ENCODE data around the gene CYP46A1. TPM values are rescaled to one million over a fixed set of nuclear protein-coding genes. Genes with fewer than 3 reads are reported as not detected.
"Not testable (repeated sequence)": the region's sequence is repeated elsewhere in the genome, so short reads cannot be mapped to it uniquely, and the experiment has no call there.

The CYP46A1 gene
- total RNA-seq, 1 donor from 2014 or later: 2.1 TPM

- Histone ChIP-seq H3K27ac (ENCODE audit: low read depth, low read length) (peak overlapping the region; percentile 18), H3K9me3 (ENCODE audit: control insufficient read depth in 3 of 3, low read length in 3 of 3) (no peaks in the 10 kb centered on the region), H3K4me3 (ENCODE audit: low read length in 3 of 3) (peak overlapping the region in 1 of 3 donors; percentile 13), H3K27me3 (ENCODE audit: control insufficient read depth in 3 of 3, insufficient read depth in 3 of 3, low read length in 3 of 3) (no peaks in the 10 kb centered on the region), H3K4me1 (ENCODE audit: control insufficient read depth in 3 of 3, insufficient read depth in 3 of 3, low read length in 3 of 3) (peaks cover 33 to 56% (median 54%) of the 10 kb centered on the region in 3 donors), H3K36me3 (ENCODE audit: control insufficient read depth in 3 of 3, insufficient read depth in 3 of 3, low read length in 3 of 3) (no peaks in the 10 kb centered on the region), H3K9ac (ENCODE audit: low read depth in 1 of 3, low read length in 3 of 3) (peak overlapping the region in 1 of 3 donors; percentile 60)
Observed at GRCh38 chr14:99755629-99756603, 71.8 kb downstream of the CYP46A1 start.

- no peaks in the 10 kb centered on the region for H3K9me3 ChIP-seq (ENCODE audit: control insufficient read depth in 3 of 3, low read length in 3 of 3)
- H3K4me1 ChIP-seq (ENCODE audit: control insufficient read depth in 3 of 3, insufficient read depth in 3 of 3, low read length in 3 of 3): peaks cover 30 to 48% (median 48%) of the 10 kb centered on the region in 3 donors
- no peak overlapping the region for H3K4me3 ChIP-seq (ENCODE audit: low read length in 3 of 3)
- peak overlapping the region; percentile 18 for H3K27ac ChIP-seq (ENCODE audit: low read depth, low read length)
- no peaks in the 10 kb centered on the region for H3K36me3 ChIP-seq (ENCODE audit: control insufficient read depth in 3 of 3, insufficient read depth in 3 of 3, low read length in 3 of 3)
- no peaks in the 10 kb centered on the region for H3K27me3 ChIP-seq (ENCODE audit: control insufficient read depth in 3 of 3, insufficient read depth in 3 of 3, low read length in 3 of 3)
- peak overlapping the region in 1 of 3 donors; percentile 25 for H3K9ac ChIP-seq (ENCODE audit: low read depth in 1 of 3, low read length in 3 of 3)
Observed at GRCh38 chr14:99756796-99757195, 72.7 kb downstream of the CYP46A1 start.

- Histone ChIP-seq H3K4me1 (ENCODE audit: control insufficient read depth in 3 of 3, insufficient read depth in 3 of 3, low read length in 3 of 3) (peaks cover 23 to 44% (median 41%) of the 10 kb centered on the region in 3 donors), H3K9me3 (ENCODE audit: control insufficient read depth in 3 of 3, low read length in 3 of 3) (no peaks in the 10 kb centered on the region), H3K27ac (ENCODE audit: low read depth, low read length) (peak overlapping the region; percentile 23), H3K9ac (ENCODE audit: low read depth in 1 of 3, low read length in 3 of 3) (no peak overlapping the region), H3K27me3 (ENCODE audit: control insufficient read depth in 3 of 3, insufficient read depth in 3 of 3, low read length in 3 of 3) (no peaks in the 10 kb centered on the region), H3K36me3 (ENCODE audit: control insufficient read depth in 3 of 3, insufficient read depth in 3 of 3, low read length in 3 of 3) (no peaks in the 10 kb centered on the region), H3K4me3 (ENCODE audit: low read length in 3 of 3) (no peak overlapping the region)
Observed at GRCh38 chr14:99757331-99758070, 73.4 kb downstream of the CYP46A1 start.

- no peaks in the 10 kb centered on the region for H3K36me3 ChIP-seq (ENCODE audit: control insufficient read depth in 3 of 3, insufficient read depth in 3 of 3, low read length in 3 of 3)
- peak overlapping the region; percentile 23 for H3K27ac ChIP-seq (ENCODE audit: low read depth, low read length)
- peaks cover 22 to 40% (median 39%) of the 10 kb centered on the region in 3 donors for H3K4me1 ChIP-seq (ENCODE audit: control insufficient read depth in 3 of 3, insufficient read depth in 3 of 3, low read length in 3 of 3)
- no peak overlapping the region for H3K4me3 ChIP-seq (ENCODE audit: low read length in 3 of 3)
- no peak overlapping the region for H3K9ac ChIP-seq (ENCODE audit: low read depth in 1 of 3, low read length in 3 of 3)
- H3K27me3 ChIP-seq (ENCODE audit: control insufficient read depth in 3 of 3, insufficient read depth in 3 of 3, low read length in 3 of 3): no peaks in the 10 kb centered on the region
- no peaks in the 10 kb centered on the region for H3K9me3 ChIP-seq (ENCODE audit: control insufficient read depth in 3 of 3, low read length in 3 of 3)
Observed at GRCh38 chr14:99758121-99758821, 74.2 kb downstream of the CYP46A1 start.

- Histone ChIP-seq H3K9ac (ENCODE audit: low read depth in 1 of 3, low read length in 3 of 3) (no peak overlapping the region), H3K9me3 (ENCODE audit: control insufficient read depth in 3 of 3, low read length in 3 of 3) (no peaks in the 10 kb centered on the region), H3K27me3 (ENCODE audit: control insufficient read depth in 3 of 3, insufficient read depth in 3 of 3, low read length in 3 of 3) (no peaks in the 10 kb centered on the region), H3K4me1 (ENCODE audit: control insufficient read depth in 3 of 3, insufficient read depth in 3 of 3, low read length in 3 of 3) (peaks cover 22 to 34% (median 32%) of the 10 kb centered on the region in 3 donors), H3K36me3 (ENCODE audit: control insufficient read depth in 3 of 3, insufficient read depth in 3 of 3, low read length in 3 of 3) (no peaks in the 10 kb centered on the region), H3K27ac (ENCODE audit: low read depth, low read length) (no peak overlapping the region), H3K4me3 (ENCODE audit: low read length in 3 of 3) (no peak overlapping the region)
Observed at GRCh38 chr14:99758872-99759545, 74.9 kb downstream of the CYP46A1 start.

GRCh38 chr14:99759546-99759925, 75.4 kb downstream of the CYP46A1 start:
- Histone ChIP-seq H3K27me3 (ENCODE audit: control insufficient read depth in 3 of 3, insufficient read depth in 3 of 3, low read length in 3 of 3) (no peaks in the 10 kb centered on the region), H3K4me3 (ENCODE audit: low read length in 3 of 3) (no peak overlapping the region), H3K9me3 (ENCODE audit: control insufficient read depth in 3 of 3, low read length in 3 of 3) (no peaks in the 10 kb centered on the region), H3K4me1 (ENCODE audit: control insufficient read depth in 3 of 3, insufficient read depth in 3 of 3, low read length in 3 of 3) (peaks cover 22 to 29% (median 27%) of the 10 kb centered on the region in 3 donors), H3K36me3 (ENCODE audit: control insufficient read depth in 3 of 3, insufficient read depth in 3 of 3, low read length in 3 of 3) (no peaks in the 10 kb centered on the region), H3K27ac (ENCODE audit: low read depth, low read length) (no peak overlapping the region), H3K9ac (ENCODE audit: low read depth in 1 of 3, low read length in 3 of 3) (no peak overlapping the region)

- H3K4me1 ChIP-seq (ENCODE audit: control insufficient read depth in 3 of 3, insufficient read depth in 3 of 3, low read length in 3 of 3): peaks cover 14 to 16% (median 16%) of the 10 kb centered on the region in 3 donors
Observed at GRCh38 chr14:99760817-99761216, 76.7 kb downstream of the CYP46A1 start.

GRCh38 chr14:99762911-99763310, 78.8 kb downstream of the CYP46A1 start:
- peaks cover 5 to 12% (median 11%) of the 10 kb centered on the region in 3 donors for H3K4me1 ChIP-seq (ENCODE audit: control insufficient read depth in 3 of 3, insufficient read depth in 3 of 3, low read length in 3 of 3)
- not testable (repeated sequence) for H3K36me3 ChIP-seq (ENCODE audit: control insufficient read depth in 3 of 3, insufficient read depth in 3 of 3, low read length in 3 of 3); H3K27ac ChIP-seq (ENCODE audit: low read depth, low read length); H3K9me3 ChIP-seq (ENCODE audit: control insufficient read depth in 3 of 3, low read length in 3 of 3); H3K9ac ChIP-seq (ENCODE audit: low read depth in 1 of 3, low read length in 3 of 3); H3K4me3 ChIP-seq (ENCODE audit: low read length in 3 of 3); H3K27me3 ChIP-seq (ENCODE audit: control insufficient read depth in 3 of 3, insufficient read depth in 3 of 3, low read length in 3 of 3)

More at GRCh38 chr14:99760817-99761216, 76.7 kb downstream of the CYP46A1 start:
- H3K27me3 ChIP-seq (ENCODE audit: control insufficient read depth in 3 of 3, insufficient read depth in 3 of 3, low read length in 3 of 3): no peaks in the 10 kb centered on the region
- H3K36me3 ChIP-seq (ENCODE audit: control insufficient read depth in 3 of 3, insufficient read depth in 3 of 3, low read length in 3 of 3): no peaks in the 10 kb centered on the region
- H3K9ac ChIP-seq (ENCODE audit: low read depth in 1 of 3, low read length in 3 of 3): no peak overlapping the region
- no peak overlapping the region for H3K27ac ChIP-seq (ENCODE audit: low read depth, low read length)
- H3K4me3 ChIP-seq (ENCODE audit: low read length in 3 of 3): no peak overlapping the region
- H3K9me3 ChIP-seq (ENCODE audit: control insufficient read depth in 3 of 3, low read length in 3 of 3): no peaks in the 10 kb centered on the region

GRCh38 chr14:99763527-99764221, 79.6 kb downstream of the CYP46A1 start:
- no peak overlapping the region for H3K9ac ChIP-seq (ENCODE audit: low read depth in 1 of 3, low read length in 3 of 3)
- H3K36me3 ChIP-seq (ENCODE audit: control insufficient read depth in 3 of 3, insufficient read depth in 3 of 3, low read length in 3 of 3): no peaks in the 10 kb centered on the region
- H3K4me3 ChIP-seq (ENCODE audit: low read length in 3 of 3): no peak overlapping the region
- no peaks in the 10 kb centered on the region for H3K9me3 ChIP-seq (ENCODE audit: control insufficient read depth in 3 of 3, low read length in 3 of 3)
- H3K27ac ChIP-seq (ENCODE audit: low read depth, low read length): no peak overlapping the region
- peaks cover 10 to 18% (median 12%) of the 10 kb centered on the region in 3 donors for H3K4me1 ChIP-seq (ENCODE audit: control insufficient read depth in 3 of 3, insufficient read depth in 3 of 3, low read length in 3 of 3)
- H3K27me3 ChIP-seq (ENCODE audit: control insufficient read depth in 3 of 3, insufficient read depth in 3 of 3, low read length in 3 of 3): no peaks in the 10 kb centered on the region
